ENCODE measurements around the gene THUMPD1.

GRCh38 chr16:20789130-20789529 is 47.5 kb upstream of the THUMPD1 start:
- TF ChIP-seq CTCF (IDR thresholded peaks at IDR 0.05) = no peak
- no peak for TF ChIP-seq POLR2A (IDR thresholded peaks at IDR 0.05)
